ENCODE data around the gene ARHGEF4.

ARHGEF4 gene

GRCh38 chr2:131044757-131045150 lies 208.0 kb downstream of the ARHGEF4 start:
- no peak for FAIRE-seq
- DNase-seq (ENCODE audit: insufficient read length, low spot score), result no peak

DNA sequence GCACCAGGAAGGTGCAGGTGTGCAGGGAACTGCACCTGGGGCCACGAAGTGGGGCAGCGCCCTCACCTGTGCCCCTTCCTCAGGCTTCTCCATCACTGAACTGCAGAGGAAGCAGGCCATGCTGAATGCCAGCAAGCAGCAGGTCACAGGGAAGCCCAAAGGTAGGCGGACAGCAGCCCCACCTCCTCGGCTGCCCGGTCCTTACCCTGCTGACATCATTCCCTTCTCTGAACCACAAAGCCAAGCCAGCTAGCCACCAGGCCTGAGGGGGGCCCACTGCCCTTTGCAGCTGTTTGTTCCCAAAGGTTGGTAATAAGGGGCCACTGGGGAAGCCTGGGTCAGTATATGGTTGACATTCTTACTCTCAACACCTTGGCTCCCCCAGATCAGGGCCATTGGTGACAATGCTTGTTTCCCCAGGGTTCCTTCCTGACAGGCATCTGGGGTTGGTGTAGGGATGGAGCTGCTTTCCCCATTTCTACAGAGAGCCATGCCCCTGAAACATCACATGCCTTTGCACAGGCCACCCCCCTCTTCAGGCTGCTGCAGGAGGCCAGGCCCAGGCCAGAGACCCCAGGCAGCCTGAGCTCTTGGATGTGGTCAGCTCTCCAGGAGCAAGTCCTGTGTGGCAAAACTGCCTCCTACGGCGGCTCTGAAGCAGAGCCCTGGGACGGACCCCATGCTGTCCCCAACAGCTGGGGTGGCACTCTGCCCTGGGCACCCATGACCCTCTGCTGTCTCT lies 208.7 kb downstream of the ARHGEF4 start:
- FAIRE-seq, result no peak
- no peak for DNase-seq (ENCODE audit: insufficient read length, low spot score)

GRCh38 chr2:131046028-131046917 lies 209.6 kb downstream of the ARHGEF4 start:
- no peak for DNase-seq (ENCODE audit: insufficient read length, low spot score)

GRCh38 chr2:131046918-131047652 lies 210.4 kb downstream of the ARHGEF4 start:
- FAIRE-seq (no peak), DNase-seq (ENCODE audit: insufficient read length, low spot score) (no peak)

More at GRCh38 chr2:131046028-131046917, 209.6 kb downstream of the ARHGEF4 start:
- FAIRE-seq, result no peak

- DNase-seq (ENCODE audit: insufficient read length, low spot score), result no peak
- FAIRE-seq, result no peak
Measured at GRCh38 chr2:131047920-131048560, 211.3 kb downstream of the ARHGEF4 start.

DNA sequence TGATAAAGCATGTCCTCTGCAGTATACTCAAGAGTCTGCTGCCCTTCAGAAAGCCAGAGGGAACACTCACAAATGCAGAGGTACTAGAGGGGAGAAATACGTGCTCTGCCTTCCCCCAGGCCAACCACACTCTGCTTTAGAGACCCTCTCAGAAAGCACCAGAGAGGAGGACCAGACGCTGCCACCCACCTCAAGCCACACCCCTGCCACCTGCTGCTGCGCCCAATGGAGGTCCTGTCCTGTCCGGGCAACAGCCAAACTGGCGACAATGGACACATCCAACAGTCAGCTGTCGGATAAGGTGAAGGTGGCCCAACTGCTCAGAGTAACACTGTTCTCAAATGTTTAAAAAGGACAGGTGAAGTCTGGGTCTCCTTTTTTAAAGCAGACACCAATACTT lies 211.9 kb downstream of the ARHGEF4 start:
- FAIRE-seq, result no peak
- no peak for DNase-seq (ENCODE audit: insufficient read length, low spot score)

DNA sequence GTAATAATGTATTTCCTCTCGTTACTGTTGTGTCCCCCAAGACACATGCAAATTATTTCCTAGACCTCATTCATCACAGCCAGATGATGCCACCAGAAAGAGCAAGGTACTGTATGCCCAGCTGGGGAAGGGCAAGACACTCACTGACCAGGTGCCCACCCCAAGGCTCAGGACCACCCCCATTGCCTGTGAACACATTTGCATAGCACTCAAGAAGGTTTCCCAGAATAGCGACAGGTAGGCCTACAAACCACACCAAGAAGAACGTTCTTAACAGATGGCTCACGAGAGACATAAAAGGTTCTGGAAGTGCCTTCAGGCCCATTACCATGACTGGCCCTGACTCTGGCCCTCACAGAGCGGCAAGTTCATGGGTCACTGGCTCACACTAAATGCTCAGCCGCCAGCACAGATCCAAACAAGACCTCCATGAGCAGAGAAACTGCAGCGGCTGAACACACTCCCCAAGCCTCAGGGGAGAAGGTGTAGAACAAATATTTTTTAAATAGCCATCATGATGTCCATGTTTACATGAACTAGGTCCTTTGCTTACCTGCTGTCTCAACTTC lies 212.5 kb downstream of the ARHGEF4 start:
- DNase-seq (ENCODE audit: insufficient read length, low spot score) (no peak), FAIRE-seq (no peak)

- DNase-seq (ENCODE audit: insufficient read length, low spot score) (no peak), FAIRE-seq (no peak)
Measured at GRCh38 chr2:131050896-131051295, 214.2 kb downstream of the ARHGEF4 start.

- FAIRE-seq, result no peak
- DNase-seq (ENCODE audit: insufficient read length, low spot score), result no peak
Measured at GRCh38 chr2:131052741-131053263, 216.1 kb downstream of the ARHGEF4 start.

DNA sequence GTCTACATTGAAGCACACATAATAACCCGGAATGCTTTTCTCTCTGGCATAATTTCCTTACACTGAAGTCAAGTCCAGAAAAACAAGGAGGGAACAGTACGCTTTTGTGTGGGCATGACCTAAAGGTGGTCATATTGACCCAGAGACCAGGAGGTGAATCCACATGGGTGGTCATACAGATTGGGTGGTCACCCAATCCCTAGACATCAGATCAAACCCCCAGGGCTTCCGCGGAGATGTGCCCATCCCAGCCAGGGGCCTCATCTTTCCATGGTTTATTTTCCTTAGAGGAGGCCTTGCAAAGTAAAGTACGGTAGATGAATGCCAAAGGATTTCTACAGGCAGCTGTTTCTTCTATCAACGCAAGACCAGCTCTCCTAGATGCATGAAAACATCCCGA lies 217.8 kb downstream of the ARHGEF4 start:
- FAIRE-seq (no peak), DNase-seq (ENCODE audit: insufficient read length, low spot score) (no peak)

GRCh38 chr2:131055169-131056065 lies 218.7 kb downstream of the ARHGEF4 start:
- FAIRE-seq (no peak), DNase-seq (ENCODE audit: insufficient read length, low spot score) (no peak)

DNA sequence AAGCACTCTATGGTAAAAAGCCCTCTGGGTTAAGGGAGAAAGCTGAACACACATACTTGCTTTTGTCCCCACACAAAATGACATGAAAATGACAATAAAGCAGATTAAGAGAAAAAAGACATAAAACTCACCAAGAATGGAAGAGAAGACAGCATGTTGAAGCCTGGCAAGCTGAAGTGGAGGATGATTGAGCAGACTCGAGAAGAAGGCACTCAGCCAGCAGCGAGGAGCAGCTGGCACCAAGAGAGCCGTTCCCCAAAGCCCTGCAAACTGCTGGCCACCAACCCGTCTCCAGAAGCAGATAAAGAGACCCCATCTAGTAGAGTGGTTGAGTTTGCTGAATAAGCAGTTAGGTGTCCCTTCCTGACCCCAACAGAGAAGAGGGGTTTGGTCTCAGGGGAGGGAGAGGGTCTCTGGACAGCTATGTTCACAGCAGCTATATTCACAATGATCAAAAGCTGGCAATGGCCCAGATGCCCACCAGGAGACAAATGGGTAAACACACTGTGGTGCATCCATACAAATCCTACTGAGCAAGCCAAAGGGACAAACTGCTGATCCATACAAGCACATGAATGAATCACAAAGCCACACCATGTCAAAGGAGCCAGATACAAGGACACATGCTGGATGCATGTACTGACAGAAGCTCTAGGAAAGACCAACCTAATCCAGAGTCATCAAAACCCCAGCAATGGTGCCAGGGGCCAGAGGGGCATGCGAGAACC lies 219.7 kb downstream of the ARHGEF4 start:
- no peak for DNase-seq (ENCODE audit: insufficient read length, low spot score)
- no peak for FAIRE-seq

GRCh38 chr2:131056932-131057287 lies 220.2 kb downstream of the ARHGEF4 start:
- FAIRE-seq, result no peak

DNA sequence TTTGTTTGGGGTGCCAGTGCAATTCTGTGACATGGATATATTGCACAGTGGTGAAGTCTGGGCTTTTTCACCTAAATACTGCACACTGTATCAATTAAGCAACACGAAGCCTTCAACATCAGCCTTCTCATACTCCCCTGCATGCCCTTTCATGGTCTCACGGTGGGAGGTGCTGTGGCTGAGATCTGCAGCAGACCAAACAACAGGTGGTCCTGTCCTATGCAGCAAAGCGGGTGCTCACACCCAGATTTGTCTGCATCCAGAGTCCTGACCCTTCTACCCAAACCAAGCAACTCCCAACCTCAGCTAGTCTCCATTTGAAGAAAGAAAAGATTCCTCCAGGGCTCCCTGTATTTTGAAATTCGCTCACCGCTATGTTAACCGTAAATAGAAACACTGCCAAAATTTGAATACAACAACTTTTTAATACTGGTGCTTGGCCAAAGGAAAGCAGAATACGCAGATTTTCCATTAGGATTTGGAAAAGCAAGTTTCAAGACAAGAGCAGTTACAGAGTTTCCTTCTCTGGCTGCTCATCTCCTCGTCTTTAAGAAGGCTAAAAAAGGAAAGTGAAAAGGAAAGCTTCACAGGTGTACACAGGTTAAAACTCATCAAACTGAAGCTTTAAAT lies 221.6 kb downstream of the ARHGEF4 start:
- no peak for DNase-seq (ENCODE audit: insufficient read length, low spot score)
- FAIRE-seq, result no peak

More at GRCh38 chr2:131056932-131057287, 220.2 kb downstream of the ARHGEF4 start:
- no peak for DNase-seq (ENCODE audit: insufficient read length, low spot score)

- no peak for DNase-seq (ENCODE audit: insufficient read length, low spot score)
- FAIRE-seq, result no peak
Measured at GRCh38 chr2:131058920-131059319, 222.2 kb downstream of the ARHGEF4 start.

DNA sequence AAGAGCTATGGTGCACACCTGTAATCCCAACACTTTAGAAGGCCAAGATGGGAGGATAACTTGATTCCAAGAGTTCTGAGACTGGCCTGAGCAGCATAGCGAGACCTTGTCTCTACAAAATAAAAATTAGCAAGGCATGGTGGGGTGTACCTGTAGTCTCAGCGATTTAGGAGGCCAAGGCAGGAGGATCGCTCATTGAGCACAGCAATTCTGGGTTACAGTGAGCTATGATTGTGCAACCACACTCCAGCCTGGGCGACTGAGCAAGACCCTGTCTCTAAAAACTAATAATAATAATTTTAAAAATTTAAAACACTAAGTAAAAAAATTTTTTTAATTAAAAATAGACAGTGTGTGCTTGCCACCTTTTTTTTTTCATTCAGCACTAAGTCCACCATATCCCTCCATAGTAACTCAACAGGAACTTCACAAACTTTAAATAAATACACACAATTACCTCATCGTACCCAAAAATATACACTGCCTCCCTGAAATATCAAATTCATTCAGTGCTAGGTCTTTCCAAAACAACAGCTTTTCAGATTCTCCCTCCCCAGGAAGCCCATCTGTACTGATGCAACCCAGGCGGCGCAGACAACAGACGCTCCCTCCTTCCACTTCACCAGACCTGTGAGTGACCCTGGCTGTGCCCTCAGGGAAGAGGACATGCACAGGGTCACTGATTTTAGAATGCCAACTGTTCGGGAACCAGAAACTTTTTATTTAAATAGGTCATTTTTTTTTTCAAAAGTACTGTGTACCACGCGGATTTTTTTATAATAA lies 227.0 kb downstream of the ARHGEF4 start:
- no peak for FAIRE-seq

More for the DNA sequence above, 227.0 kb downstream of the ARHGEF4 start:
- no peak for DNase-seq (ENCODE audit: insufficient read length, low spot score)
